Measurements from ENCODE around the gene VPS4A.
A peak's percentile ranks its signal among the peaks of the same experiment; 100 is the strongest.
"Not testable (repeated sequence)": the region's sequence is repeated elsewhere in the genome, so short reads cannot be mapped to it uniquely, and the experiment has no call there.

VPS4A gene

GRCh38 chr16:69327585-69328310 is 16.6 kb downstream of the VPS4A start:
- DNase-seq (ENCODE audit: low spot score): no peak

GRCh38 chr16:69328854-69329316 is 17.7 kb downstream of the VPS4A start:
- DNase-seq (ENCODE audit: low spot score): no peak

GRCh38 chr16:69329369-69330285 is 18.5 kb downstream of the VPS4A start:
- DNase-seq (ENCODE audit: low spot score): peak; percentile 48

- DNase-seq (ENCODE audit: low spot score): peak; percentile 91
Observed at GRCh38 chr16:69330286-69331109, 19.3 kb downstream of the VPS4A start, which contains the start of gene PDF. Gene PDF (minus strand): TSS chr16:69330588. CDS start chr16:69330570, 18 bp downstream.

GRCh38 chr16:69334696-69335095 is 23.5 kb downstream of the VPS4A start:
- DNase-seq (ENCODE audit: low spot score): no peak

GRCh38 chr16:69338557-69339288 is 27.6 kb downstream of the VPS4A start:
- DNase-seq (ENCODE audit: low spot score): no peak

- peak; percentile 88 for DNase-seq (ENCODE audit: low spot score)
Observed at GRCh38 chr16:69339289-69340094, 28.3 kb downstream of the VPS4A start, which contains the start of the genes COG8 and NIP7. Gene COG8 (minus strand): TSS chr16:69339564. CDS start chr16:69339552, 12 bp downstream. Gene NIP7 (plus strand): TSS chr16:69339772. CDS start chr16:69339830, 58 bp downstream.

- DNase-seq (ENCODE audit: low spot score): peak; percentile 13
Observed at GRCh38 chr16:69340095-69340644, 29.0 kb downstream of the VPS4A start.

- DNase-seq (ENCODE audit: low spot score): no peak
Observed at GRCh38 chr16:69344171-69344570, 33.0 kb downstream of the VPS4A start.

- no peak for DNase-seq (ENCODE audit: low spot score)
Observed at GRCh38 chr16:69345923-69346322, 34.8 kb downstream of the VPS4A start.

GRCh38 chr16:69346683-69347082 is 35.5 kb downstream of the VPS4A start:
- DNase-seq (ENCODE audit: low spot score): no peak

GRCh38 chr16:69348222-69348621 is 37.1 kb downstream of the VPS4A start:
- DNase-seq (ENCODE audit: low spot score): no peak

GRCh38 chr16:69349536-69349935 is 38.4 kb downstream of the VPS4A start:
- no peak for DNase-seq (ENCODE audit: low spot score)

GRCh38 chr16:69350536-69351133 is 39.5 kb downstream of the VPS4A start:
- DNase-seq (ENCODE audit: low spot score): no peak

- DNase-seq (ENCODE audit: low spot score): no peak
Observed at GRCh38 chr16:69351309-69352027, 40.3 kb downstream of the VPS4A start, which contains the start of gene TMED6. Gene TMED6 (minus strand): TSS chr16:69351786. CDS start chr16:69351753, 33 bp downstream.

- not testable (repeated sequence) for DNase-seq (ENCODE audit: low spot score)
Observed at GRCh38 chr16:69360070-69360469, 48.9 kb downstream of the VPS4A start.

GRCh38 chr16:69363281-69363717 is 52.1 kb downstream of the VPS4A start:
- no peak for DNase-seq (ENCODE audit: low spot score)

GRCh38 chr16:69364088-69364487 is 52.9 kb downstream of the VPS4A start:
- DNase-seq (ENCODE audit: low spot score): no peak

GRCh38 chr16:69365901-69366300 is 54.8 kb downstream of the VPS4A start:
- DNase-seq (ENCODE audit: low spot score): no peak

Data from germinal center (tissue), 1 donor.